ENCODE data around the gene ADAP2.
"Not testable (repeated sequence)": the region's sequence is repeated elsewhere in the genome, so short reads cannot be mapped to it uniquely, and the experiment has no call there.

Gene ADAP2

DNA sequence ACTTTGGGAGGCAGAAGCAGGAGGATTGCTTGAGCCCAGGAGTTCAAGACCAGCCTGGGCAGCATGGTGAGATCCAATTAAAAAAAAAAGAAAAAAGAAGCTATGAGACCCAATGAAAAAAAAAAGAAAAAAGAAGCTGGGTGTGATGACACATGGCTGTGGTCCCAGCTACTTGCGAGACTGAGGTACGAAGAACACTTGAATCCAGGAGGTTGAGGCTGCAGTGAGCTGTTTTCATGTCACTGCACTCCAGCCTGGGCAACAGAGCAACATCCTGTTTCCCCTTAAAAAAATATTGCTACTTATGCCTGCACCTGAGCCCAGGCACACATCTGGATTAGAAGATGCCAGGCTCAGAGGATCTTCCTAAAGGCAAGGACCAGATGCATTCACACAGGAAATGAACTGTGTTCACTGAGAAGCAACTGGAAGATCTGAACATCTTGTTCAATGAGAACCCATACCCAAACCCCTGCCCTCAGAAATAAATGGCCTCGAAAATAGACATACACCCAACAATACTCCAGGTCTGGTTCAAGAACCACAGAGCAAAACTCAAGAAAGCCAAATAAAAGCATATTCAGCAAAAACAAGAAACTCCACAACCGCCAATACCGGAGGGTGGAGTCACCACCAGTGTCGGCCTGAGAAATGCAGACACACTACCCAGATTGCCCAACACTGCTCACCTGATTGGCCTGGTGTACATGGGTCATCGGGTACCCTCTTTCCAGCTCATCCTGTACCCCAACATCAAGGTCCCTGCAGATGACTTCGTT is 53.5 kb downstream of the ADAP2 start:
- no peak for DNase-seq

DNA sequence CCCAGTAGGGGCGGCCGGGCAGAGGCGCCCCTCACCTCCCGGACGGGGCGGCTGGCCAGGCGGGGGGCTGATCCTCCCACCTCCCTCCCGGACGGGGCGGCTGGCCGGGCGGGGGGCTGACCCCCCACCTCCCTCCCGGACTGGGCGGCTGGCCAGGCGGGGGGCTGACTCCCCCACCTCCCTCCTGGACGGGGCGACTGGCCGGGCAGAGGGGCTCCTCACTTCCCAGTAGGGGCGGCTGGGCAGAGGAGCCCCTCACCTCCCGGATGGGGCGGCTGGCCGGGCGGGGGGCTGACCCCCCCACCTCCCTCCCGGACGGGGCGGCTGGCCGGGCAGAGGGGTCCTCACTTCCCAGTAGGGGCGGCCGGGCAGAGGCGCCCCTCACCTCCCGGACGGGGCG is 58.2 kb downstream of the ADAP2 start:
- DNase-seq = not testable (repeated sequence)

DNA sequence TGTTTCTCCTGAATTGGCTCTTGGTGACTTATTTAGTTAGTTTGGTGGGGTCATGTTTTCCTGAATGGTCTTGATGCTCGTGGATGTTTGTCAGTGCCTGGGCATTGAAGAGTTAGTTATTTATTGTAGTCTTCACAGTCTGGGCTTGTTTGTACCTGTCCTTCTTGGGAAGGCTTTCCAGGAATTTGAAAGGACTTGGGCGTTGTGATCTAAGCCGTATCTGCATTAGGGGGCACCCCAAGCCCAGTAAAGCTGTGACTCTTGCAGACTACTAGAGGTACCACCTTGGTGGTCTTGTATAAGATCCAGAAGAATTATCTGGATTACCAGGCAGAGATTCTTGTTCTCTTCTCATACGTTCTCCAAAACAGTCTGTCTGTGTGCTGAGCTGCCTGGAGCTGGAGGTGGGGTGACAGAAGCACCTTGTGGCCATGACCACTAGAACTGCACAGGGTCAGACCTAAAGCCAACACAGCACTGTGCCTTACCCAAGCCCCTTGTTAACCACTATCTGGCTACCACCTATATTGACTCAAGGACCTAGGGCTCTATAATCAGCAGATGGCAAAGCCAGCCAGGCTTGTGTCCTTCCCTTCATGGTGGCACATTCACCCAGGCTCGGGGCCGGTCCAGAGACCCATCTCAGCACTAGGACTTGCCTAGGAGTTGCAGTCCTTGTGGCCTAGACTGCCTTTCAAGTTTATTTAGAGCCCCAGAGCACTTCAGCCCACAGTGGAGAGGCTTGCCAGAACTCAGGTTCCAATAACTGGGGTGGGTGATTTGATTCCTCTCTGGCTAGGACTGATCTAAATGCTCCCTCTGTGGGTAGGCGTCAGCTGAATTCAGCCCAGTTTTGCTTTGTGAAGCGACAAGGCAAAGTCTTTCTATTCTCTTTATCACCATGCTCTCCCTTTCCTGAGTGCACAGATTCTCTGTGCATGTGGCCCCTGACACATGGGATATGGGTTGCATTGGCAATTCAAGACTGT is 60.1 kb downstream of the ADAP2 start:
- no peak for DNase-seq

DNA sequence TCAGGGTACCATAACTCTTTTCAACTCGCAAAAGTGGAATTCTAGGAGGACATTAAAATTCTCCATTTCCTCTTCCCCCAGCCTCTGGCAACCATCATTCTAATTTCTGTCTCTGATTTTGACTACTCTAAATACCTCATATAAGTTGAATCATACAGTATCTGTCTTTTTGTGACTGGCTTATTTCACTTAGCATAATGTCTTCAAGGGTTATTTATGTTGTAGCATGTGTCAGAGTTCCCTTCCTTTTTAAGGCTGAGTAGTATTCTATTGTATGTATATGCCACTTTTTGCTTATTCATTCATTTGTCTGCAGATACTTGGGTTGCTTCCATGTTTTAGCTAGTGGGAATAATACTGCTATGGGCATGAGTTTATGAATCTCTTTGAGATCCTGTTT is 61.1 kb downstream of the ADAP2 start:
- no peak for DNase-seq

DNA sequence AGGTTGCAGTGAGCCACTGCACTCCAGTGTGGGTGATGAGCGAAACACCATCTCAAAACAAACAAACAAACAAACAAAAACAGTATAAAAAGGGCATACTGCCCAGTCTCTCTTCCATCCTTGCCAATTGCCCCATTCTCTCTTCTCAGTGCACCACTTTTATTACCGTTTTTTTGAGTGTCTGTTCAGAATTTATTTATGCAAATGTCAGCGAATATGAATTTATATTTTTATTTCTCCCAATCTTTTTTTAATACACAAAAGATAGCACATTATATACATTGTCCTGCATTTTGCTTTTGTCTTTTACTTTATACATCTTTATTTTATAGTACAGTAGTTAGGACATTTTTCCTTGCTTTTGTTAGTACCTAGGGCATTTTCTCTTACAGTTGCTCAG is 68.7 kb downstream of the ADAP2 start:
- DNase-seq = no peak

DNA sequence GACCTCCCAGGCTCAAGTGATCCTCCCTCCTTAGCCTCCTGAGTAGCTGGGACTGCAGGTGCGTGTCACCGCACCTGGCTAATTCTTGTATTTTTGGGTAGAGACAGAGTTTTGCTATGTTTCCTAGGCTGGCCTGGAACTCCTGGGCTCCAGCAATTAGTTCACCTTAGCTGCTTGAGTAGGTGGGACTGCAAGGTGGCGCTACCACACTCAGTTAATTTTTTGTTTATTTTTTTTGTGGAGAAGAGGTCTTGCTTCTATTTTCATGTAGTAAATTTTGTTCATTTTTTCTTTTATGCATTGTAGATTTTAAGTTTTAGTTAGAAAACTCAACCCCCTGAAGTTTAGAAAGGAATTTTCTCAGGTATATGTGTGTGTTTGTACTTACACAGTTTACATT is 70.8 kb downstream of the ADAP2 start:
- no peak for DNase-seq

DNA sequence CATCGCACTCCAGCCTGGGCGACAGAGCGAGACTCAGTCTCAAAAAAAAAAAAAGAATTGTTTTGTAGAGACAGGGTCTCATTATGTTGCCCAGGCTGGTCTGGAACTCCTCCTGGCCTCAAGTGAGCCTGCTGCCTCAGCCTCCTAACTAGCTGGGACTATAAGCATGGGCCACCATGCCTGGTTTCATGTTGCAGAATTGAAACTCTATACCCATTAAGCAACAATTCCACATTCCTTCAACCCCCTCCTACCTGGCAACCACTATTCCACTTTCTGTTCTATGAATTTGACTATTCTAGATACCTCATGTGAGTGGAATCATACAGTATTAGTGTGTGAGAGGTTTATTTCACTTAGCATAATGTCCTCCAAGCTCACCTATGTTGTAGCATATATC is 73.6 kb downstream of the ADAP2 start:
- DNase-seq = no peak

DNA sequence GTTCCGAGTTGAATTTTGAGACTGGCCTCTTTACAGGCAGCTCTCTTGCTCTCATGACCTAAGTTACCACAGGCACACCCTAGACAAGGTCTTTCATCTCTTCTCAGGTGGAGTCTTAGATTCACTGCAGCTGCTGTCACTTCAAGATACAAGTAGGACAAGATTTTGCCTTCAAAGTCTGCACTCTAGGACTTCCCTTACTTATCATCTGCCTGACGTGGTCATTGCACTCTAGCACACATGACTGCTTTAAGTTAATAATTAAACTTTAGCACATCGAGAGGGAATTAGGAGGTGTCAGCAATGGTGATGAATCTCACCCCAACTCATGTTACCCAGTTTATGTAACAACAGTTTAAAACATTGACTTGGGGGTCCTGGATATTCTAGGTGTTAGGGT is 74.7 kb downstream of the ADAP2 start:
- no peak for DNase-seq

DNA sequence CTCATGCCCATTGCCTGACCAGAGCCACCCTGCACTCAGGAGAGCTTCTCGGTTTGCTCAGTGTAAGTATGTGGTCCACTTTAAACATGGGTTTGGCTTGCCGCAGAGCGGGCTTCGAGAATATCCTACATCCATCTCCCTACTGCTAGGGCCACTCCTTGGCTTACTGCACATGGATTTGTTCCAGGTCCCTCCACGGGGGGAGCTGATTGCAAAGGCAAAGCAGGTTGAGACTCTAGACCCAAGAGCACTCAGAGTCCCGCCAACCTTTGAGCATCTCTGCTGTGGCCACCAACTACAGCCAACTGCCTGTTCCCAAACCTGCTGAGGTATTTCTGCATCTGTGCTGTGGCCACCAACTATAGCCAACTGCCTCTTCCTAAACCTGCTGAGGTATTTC is 75.5 kb downstream of the ADAP2 start:
- no peak for DNase-seq

DNA sequence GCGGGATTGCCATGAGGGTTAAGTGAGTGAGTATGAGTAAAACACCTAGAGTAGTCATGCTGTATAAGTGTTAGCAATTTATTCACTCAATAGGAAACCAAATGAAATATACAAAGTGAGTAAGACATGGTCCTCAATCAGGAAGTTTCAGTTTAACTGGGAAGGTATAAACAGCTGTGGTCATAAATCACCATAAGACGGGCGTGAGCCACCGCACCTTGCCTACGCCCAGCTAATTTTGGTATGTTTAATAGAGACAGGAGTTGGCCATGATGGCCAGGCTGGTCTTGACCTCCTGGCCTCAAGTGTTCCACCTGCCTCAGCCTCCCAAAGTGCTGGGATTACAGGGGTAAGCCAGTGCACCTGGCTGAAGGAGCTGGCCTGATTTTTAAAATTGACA is 76.1 kb downstream of the ADAP2 start:
- DNase-seq = no peak

DNA sequence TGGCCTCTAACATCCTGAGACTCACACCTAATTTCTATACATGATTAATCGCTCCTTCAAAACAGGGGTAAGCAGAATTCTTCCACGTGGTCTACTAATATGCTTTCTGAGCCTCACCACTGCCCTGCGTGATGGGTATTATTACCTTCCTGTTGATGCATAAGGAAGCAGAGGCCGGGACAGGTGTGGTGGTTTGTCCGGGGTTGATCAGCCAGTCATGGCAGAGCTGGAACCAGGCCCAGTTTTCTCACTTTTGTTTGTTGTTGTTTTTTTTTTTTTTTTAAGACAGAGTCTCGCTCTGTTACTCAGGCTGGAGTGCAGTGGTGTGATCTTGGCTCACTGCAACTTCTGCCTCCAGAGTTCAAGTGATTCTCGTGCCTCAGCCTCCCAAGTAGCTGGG is 80.3 kb downstream of the ADAP2 start:
- DNase-seq = no peak

DNA sequence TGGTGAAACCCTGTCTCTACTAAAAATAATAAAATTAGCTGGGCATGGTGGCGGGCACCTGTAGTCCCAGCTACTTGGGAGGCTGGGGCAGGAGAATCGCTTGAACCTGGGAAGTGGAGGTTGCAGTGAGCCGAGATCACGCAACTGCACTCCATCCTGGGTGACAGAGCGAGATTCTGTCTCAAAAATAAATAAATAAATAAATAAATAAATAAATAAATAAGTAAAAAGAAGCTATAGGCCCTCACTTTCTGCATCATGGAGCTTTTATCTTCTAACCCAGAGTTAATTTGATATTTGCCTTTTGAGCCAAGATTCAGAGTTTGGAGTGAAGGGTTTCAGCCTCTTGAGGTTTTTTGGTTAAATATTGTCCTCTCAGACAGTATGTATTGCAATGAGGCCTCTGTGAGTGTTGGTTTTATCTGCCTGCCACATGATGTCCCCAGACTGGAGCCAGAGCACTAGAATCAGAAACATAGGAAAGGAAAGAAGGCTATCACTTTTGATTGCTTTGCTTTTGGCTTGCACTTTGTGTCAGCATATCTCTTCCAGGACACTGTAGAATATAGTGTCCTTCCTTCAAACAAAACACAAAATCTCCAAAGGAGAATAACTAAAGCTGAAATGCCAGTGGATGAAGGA is 81.6 kb downstream of the ADAP2 start:
- DNase-seq = no peak

DNA sequence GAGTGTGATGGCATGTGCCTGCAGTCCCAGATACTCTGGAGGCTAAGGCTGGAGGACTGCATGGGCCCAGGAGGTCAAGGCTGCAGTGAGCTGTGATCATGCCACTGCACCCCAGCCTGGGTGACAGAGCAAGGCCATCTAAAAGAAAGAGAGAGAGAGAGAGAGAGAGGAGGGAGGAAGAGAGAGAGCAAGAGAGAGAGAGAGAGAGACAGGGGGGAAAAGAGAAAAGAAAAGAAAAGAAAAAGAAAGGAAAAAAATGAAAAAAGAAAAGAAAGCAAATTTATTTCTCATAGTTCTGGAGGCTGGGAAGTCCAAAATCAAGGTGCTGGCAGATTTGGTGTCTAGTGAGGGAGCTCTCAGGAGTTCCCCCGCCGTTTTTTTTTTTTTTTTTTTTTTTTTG is 82.4 kb downstream of the ADAP2 start:
- no peak for DNase-seq

DNA sequence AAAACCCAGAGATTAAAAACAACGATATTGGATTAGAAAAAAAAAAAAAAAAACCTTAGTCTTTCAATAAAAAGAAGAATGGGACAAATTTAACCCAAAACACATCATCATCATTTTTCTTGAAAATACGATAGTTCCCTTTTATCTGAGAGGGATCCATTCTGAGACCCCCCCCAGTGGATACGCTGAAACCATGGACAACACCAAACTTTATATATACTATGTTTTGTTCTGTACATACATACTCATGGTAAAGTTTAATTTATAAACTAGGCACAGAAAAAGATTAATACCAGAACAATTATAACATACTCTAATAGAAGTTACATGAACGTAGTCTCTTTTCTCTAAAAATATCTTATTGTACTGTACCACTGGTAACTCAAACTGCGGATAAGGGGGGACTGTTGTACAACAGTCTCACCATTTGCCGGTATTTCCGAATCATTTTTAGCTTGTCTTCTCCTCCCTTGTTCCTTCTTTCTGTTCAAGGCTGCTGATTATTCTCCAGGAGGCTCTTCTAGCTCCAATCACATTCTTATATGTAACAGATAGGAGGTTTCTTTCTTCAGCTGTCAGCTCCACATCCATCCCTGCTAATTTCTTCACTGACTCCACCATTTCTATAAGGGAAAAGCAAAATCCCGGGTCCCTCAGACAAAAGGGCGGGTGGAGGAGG is 86.1 kb downstream of the ADAP2 start:
- DNase-seq = no peak

DNA sequence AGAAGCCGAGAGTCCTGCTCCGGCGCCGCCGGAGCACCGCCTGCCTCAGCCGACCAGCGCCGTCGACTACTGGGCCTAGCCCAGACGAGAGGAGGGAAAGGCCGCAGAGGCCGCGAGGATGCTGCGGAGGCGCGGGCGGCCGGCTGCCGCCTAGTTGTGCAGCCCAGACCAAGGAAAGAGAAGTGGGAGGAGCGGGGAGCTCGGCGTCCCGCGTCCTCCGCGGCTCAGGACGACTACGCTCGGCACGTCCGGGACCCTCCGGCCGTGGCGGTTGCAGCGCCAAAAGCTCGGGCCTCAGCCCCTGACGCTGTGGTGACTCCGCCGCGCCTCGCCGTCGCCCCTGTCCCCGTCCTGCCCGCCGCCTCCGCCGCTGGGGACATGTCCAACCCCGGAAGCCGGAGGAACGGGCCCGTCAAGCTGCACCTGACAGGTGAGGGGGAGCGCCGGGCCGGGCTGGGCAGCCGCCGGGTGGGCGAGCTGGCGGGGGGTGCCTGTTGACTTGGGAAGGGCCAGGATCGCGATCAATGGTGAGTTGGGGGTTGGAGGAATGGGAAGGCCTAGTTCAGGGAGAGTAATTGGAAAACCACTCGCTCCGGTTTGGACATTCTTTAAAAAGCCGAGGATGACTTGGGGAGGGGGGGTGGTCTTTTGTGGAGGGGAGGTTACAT is 86.8 kb downstream of the ADAP2 start:
- peak in 1 of 2 experiments; percentile 67 for DNase-seq
